Hepatocyte (in vitro differentiated cells): ENCODE measurements around the gene SPTLC1. TPM values are rescaled to one million over a fixed set of nuclear protein-coding genes. Genes with fewer than 3 reads are reported as not detected.

Source experiments
- DNase-seq: peaks from one replicate; pipeline ENCODE4 v3.0.0-alpha.2; 2016; ENCODE audit warnings: low spot score
- H2AFZ ChIP-seq: fragments of 200-600 bp; sonication (generic); 2 replicates; pipeline ENCODE4 v1.6.0; 2016; ENCODE audit warnings: antibody characterized with exemption, mild to moderate bottlenecking
- H3K27ac ChIP-seq: fragments of 200-600 bp; sonication (generic); 2 replicates; pipeline ENCODE4 v1.5.1; 2016; ENCODE audit warnings: mild to moderate bottlenecking
- H3K27me3 ChIP-seq: fragments of 200-600 bp; sonication (generic); 2 replicates; pipeline ENCODE4 v1.6.1; 2016
- H3K36me3 ChIP-seq: fragments of 200-600 bp; sonication (generic); replicated peaks from 2 replicates; pipeline ENCODE4 v1.5.1; 2016; ENCODE audit warnings: low read depth; ENCODE audit not compliant: insufficient read depth
- H3K4me1 ChIP-seq: fragments of 200-600 bp; sonication (generic); 2 replicates; pipeline ENCODE4 v1.5.1; 2016; ENCODE audit warnings: mild to moderate bottlenecking, moderate library complexity; ENCODE audit not compliant: insufficient read depth
- H3K4me2 ChIP-seq: fragments of 200-600 bp; sonication (generic); 2 replicates; pipeline ENCODE4 v1.6.0; 2016
- H3K4me3 ChIP-seq: fragments of 200-600 bp; sonication (generic); 2 replicates; pipeline ENCODE4 v1.5.1; 2016; ENCODE audit warnings: mild to moderate bottlenecking
- H3K79me2 ChIP-seq: fragments of 200-600 bp; sonication (generic); 2 replicates; pipeline ENCODE4 v1.6.0; 2017; ENCODE audit warnings: mild to moderate bottlenecking
- H3K9me2 ChIP-seq: fragments of 200-600 bp; sonication (generic); replicated peaks from 2 replicates; pipeline ENCODE4 v1.6.0; 2017; ENCODE audit warnings: mild to moderate bottlenecking; ENCODE audit not compliant: insufficient read depth
- H3K9me3 ChIP-seq: fragments of 200-600 bp; sonication (generic); 2 replicates; pipeline ENCODE4 v1.5.1; 2016; ENCODE audit warnings: low read depth, mild to moderate bottlenecking
- H4K20me1 ChIP-seq: fragments of 200-600 bp; sonication (generic); 2 replicates; pipeline ENCODE4 v1.6.0; 2016; ENCODE audit warnings: mild to moderate bottlenecking; ENCODE audit not compliant: insufficient read depth, poor library complexity, severe bottlenecking
- EZH2 ChIP-seq: fragments of 200-600 bp; sonication (generic); IDR thresholded peaks from 2 replicates; pipeline ENCODE4 v1.6.1; 2016; ENCODE audit warnings: antibody characterized with exemption, mild to moderate bottlenecking, borderline replicate concordance
- EZH2phosphoT487 ChIP-seq: fragments of 200-600 bp; sonication (generic); IDR thresholded peaks from one replicate; pipeline ENCODE4 v1.6.1; 2018; ENCODE audit warnings: antibody characterized with exemption, mild to moderate bottlenecking, low read depth, moderate library complexity; ENCODE audit not compliant: unreplicated experiment, severe bottlenecking
- WGBS: methylation state at CpG from one replicate; pipeline ENCODE4 v1.1.6; 2016; ENCODE audit warnings: low lambda C conversion rate; ENCODE audit errors: missing lambda C conversion rate; 5-methylcytosine and 5-hydroxymethylcytosine counted together
- polyA plus RNA-seq: library from polyadenylated mRNA; unstranded; fragments of >200 nt; fragmentation: Nextera tagmentation; extraction: Ambion mirVana; gene quantifications from 2 replicates; pipeline ENCODE4 v1.2.1, GENCODE V29; 2016
- total RNA-seq: library from RNA; depleted of rRNA; stranded (reverse); fragments of >200 nt; gene quantifications from 2 replicates; pipeline ENCODE4 v1.2.3, GENCODE V29; 2014
- TF ChIP-seq, protein P1 (sequence below): fragments of 200-600 bp; sonication (generic); IDR thresholded peaks from 2 replicates; pipeline ENCODE4 v1.5.1; 2016; ENCODE audit warnings: antibody characterized with exemption, mild to moderate bottlenecking; ENCODE audit not compliant: poor library complexity

Gene SPTLC1
- total and polyA plus RNA-seq, 2 experiments from 2014 or later: 67.6 to 101 TPM

DNA sequence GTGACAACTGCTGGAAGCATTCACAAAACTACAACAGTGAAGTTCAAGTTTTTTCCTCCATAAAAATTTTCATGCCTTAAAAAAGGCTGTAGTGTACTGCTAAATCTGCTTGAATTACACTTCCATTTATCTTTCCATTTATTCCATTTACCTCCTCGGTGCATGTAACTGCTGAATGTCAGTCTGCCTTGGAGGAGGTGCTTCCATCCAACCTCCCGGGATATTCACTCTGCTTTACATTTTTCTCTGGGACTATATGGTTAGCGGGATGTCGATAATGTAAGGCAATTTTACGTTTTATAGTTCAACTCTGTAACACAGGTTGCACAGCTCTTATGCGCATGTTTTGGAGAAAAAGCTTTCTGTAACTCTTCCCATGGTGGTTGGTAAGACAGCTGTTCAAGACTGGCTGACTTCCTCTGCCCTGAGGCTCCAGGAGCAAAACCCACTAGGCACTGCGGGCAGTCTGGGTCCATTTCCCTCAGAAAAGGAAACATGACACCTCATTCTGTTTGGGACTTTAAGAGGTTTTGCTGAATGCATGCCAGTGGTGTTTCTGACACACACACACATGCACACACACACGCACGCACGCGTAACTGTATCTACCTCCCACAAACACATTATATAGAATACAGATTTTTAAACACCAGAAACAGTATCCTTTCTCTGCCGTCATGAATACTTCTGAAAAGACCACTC is 66.1 kb downstream of the SPTLC1 start:
- H4K20me1 ChIP-seq: no peaks in the 10 kb centered on the region
- DNase-seq: peak; percentile 47
- no peaks in the 10 kb centered on the region for H3K4me1 ChIP-seq
- H3K9me3 ChIP-seq: no peaks in the 10 kb centered on the region
- H3K27me3 ChIP-seq: no peaks in the 10 kb centered on the region
- H3K27ac ChIP-seq: peak overlapping the region; percentile 66
- H3K4me2 ChIP-seq: peak overlapping the region; percentile 35
- no peak overlapping the region for H3K4me3 ChIP-seq
- no peaks in the 10 kb centered on the region for H3K79me2 ChIP-seq
- no peak overlapping the region for H2AFZ ChIP-seq
- no peaks in the 10 kb centered on the region for H3K36me3 ChIP-seq
- TF ChIP-seq, protein P1, sequence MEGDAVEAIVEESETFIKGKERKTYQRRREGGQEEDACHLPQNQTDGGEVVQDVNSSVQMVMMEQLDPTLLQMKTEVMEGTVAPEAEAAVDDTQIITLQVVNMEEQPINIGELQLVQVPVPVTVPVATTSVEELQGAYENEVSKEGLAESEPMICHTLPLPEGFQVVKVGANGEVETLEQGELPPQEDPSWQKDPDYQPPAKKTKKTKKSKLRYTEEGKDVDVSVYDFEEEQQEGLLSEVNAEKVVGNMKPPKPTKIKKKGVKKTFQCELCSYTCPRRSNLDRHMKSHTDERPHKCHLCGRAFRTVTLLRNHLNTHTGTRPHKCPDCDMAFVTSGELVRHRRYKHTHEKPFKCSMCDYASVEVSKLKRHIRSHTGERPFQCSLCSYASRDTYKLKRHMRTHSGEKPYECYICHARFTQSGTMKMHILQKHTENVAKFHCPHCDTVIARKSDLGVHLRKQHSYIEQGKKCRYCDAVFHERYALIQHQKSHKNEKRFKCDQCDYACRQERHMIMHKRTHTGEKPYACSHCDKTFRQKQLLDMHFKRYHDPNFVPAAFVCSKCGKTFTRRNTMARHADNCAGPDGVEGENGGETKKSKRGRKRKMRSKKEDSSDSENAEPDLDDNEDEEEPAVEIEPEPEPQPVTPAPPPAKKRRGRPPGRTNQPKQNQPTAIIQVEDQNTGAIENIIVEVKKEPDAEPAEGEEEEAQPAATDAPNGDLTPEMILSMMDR: no peak
- TF ChIP-seq EZH2phosphoT487: no peak
- TF ChIP-seq EZH2: no peak
- no peaks in the 10 kb centered on the region for H3K9me2 ChIP-seq
- 61% methylated on average over 12 of the region's 12 CpGs for WGBS

DNA sequence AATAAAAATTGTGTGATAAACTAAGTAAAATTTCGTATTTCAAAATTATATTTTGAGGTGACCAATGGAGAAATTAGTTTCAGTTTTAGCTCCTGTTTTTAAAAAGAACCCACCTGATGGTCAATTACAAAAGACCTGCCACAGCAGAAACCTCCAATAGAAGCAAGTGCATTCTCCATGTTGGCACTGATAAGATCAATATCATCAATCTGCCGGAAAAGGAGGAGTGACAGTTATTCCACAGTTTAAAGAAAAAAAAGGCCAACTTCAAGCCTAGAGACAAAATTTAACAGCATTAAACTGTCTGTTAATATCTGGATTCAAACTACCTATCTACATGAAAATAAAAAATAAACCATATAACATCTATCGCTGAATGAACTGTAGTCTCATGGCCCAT is 67.7 kb downstream of the SPTLC1 start:
- Histone ChIP-seq H3K4me1 (no peaks in the 10 kb centered on the region), H3K79me2 (no peaks in the 10 kb centered on the region), H3K9me2 (no peaks in the 10 kb centered on the region), H2AFZ (no peak overlapping the region), H3K9me3 (peaks cover under 1% of the 10 kb centered on the region), H3K27me3 (no peaks in the 10 kb centered on the region), H3K4me2 (no peak overlapping the region), H3K27ac (no peak overlapping the region), H3K36me3 (no peaks in the 10 kb centered on the region), H4K20me1 (no peaks in the 10 kb centered on the region), H3K4me3 (no peak overlapping the region)
- WGBS: 98% methylated on average over 3 of the region's 3 CpGs
- TF ChIP-seq EZH2 (no peak), EZH2phosphoT487 (no peak)
- TF ChIP-seq, protein P1: no peak
- DNase-seq: no peak

DNA sequence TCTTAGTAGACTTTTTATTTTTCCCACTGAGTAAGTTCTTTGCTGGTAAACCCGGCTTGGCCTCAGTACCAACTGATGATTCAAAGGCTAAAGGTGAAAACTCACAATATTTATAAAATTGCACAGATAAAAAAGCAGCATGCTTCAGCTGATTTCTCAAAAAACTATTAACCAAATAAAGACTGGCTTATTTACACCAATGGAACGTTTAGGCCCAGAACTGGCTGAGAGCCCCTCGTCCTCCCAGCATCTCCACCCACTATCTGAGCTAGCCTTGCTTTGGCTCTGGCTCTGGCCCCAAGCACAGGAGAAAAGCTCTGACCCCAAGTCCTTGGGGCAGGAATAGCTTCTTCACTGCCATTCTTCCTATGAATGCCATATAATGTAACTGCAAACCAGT is 68.5 kb downstream of the SPTLC1 start:
- no peaks in the 10 kb centered on the region for H3K9me2 ChIP-seq
- WGBS: 83% methylated on average over 3 of the region's 3 CpGs
- no peak overlapping the region for H3K27ac ChIP-seq
- H2AFZ ChIP-seq: no peak overlapping the region
- no peaks in the 10 kb centered on the region for H4K20me1 ChIP-seq
- peaks cover 7% of the 10 kb centered on the region for H3K9me3 ChIP-seq
- DNase-seq: no peak
- H3K79me2 ChIP-seq: no peaks in the 10 kb centered on the region
- H3K4me1 ChIP-seq: no peaks in the 10 kb centered on the region
- H3K4me2 ChIP-seq: no peak overlapping the region
- no peaks in the 10 kb centered on the region for H3K27me3 ChIP-seq
- TF ChIP-seq, protein P1: no peak
- TF ChIP-seq EZH2phosphoT487: no peak
- no peak overlapping the region for H3K4me3 ChIP-seq
- no peaks in the 10 kb centered on the region for H3K36me3 ChIP-seq
